CD4-positive, alpha-beta T cell (primary cell): ENCODE results near the gene TRIM72. TPM values are rescaled to one million over a fixed set of nuclear protein-coding genes. Genes with fewer than 3 reads are reported as not detected.
A peak's percentile ranks its signal among the peaks of the same experiment; 100 is the strongest.
"Not testable (repeated sequence)": the region's sequence is repeated elsewhere in the genome, so short reads cannot be mapped to it uniquely, and the experiment has no call there.

Source experiments
- ATAC-seq: fragments of 200-7000 bp; cut with Tn5 transposase; one replicate; pipeline ENCODE4 v1.10.0; 2022; ENCODE audit warnings: mild to moderate bottlenecking; ENCODE audit not compliant: poor library complexity
- CTCF ChIA-PET: fragments of 350-600 bp; sonication (Branson Sonifier 250); formaldehyde crosslinking; loops from one replicate; lab custom pipeline; 2021; ENCODE audit warnings: antibody characterized with exemption, inconsistent platforms; lab: Charles Lee
- POLR2A ChIA-PET: fragments of 350-600 bp; sonication (Branson Sonifier 250); formaldehyde crosslinking; loops from one replicate; lab custom pipeline; 2021; ENCODE audit warnings: antibody characterized with exemption, inconsistent platforms; lab: Charles Lee
- DNase-seq, 14 experiments: peaks; one replicate each; pipeline ENCODE4 v3.0.0-alpha.2; 2013 to 2020; ENCODE audit warnings: mixed read lengths in 2 of 14
- H3K27ac ChIP-seq, 2 donors: one replicate each; pipeline versions ENCODE4 v1.5.1 to v1.7.0; 2013; ENCODE audit warnings: low read length in 2 of 2, low read depth in 1 of 2, mild to moderate bottlenecking in 1 of 2
- H3K27me3 ChIP-seq, 2 experiments: 1 replicate in 1 of 2; 2 replicates in 1 of 2; pipeline versions ENCODE4 v1.6.1 to v1.7.0; 2013; ENCODE audit warnings: low read length in 2 of 2, control low read depth in 1 of 2, mild to moderate bottlenecking in 1 of 2, moderate library complexity in 1 of 2; ENCODE audit not compliant: insufficient read depth in 2 of 2, control insufficient read depth in 1 of 2
- H3K36me3 ChIP-seq: one replicate; pipeline ENCODE4 v1.6.1; 2013; ENCODE audit warnings: low read length, control low read depth; ENCODE audit not compliant: insufficient read depth
- H3K4me1 ChIP-seq: one replicate; pipeline ENCODE4 v1.6.1; 2013; ENCODE audit warnings: low read length, control low read depth; ENCODE audit not compliant: insufficient read depth
- H3K4me3 ChIP-seq: one replicate; pipeline ENCODE4 v1.5.1; 2013; ENCODE audit warnings: mild to moderate bottlenecking, low read length, moderate library complexity
- H3K9me3 ChIP-seq, 2 experiments: 1 replicate in 1 of 2; 2 replicates in 1 of 2; pipeline versions ENCODE4 v1.6.1 to v1.7.0; 2013; ENCODE audit warnings: low read length in 2 of 2, mild to moderate bottlenecking in 2 of 2, control low read depth in 1 of 2, moderate library complexity in 1 of 2; ENCODE audit not compliant: control insufficient read depth in 1 of 2, insufficient read depth in 1 of 2
- H3K27ac Mint-ChIP-seq: one replicate; pipeline ENCODE4 v1.8.0; 2020; ENCODE audit warnings: mixed read lengths
- H3K27me3 Mint-ChIP-seq: one replicate; pipeline ENCODE4 v1.8.0; 2021; ENCODE audit warnings: mixed read lengths
- H3K36me3 Mint-ChIP-seq: one replicate; pipeline ENCODE4 v1.8.0; 2021; ENCODE audit warnings: low read depth, mixed read lengths
- H3K4me1 Mint-ChIP-seq: one replicate; pipeline ENCODE4 v1.8.0; 2021; ENCODE audit warnings: low read depth, mixed read lengths
- H3K4me3 Mint-ChIP-seq: one replicate; pipeline ENCODE4 v1.8.0; 2020; ENCODE audit warnings: mild to moderate bottlenecking, mixed read lengths
- H3K9me3 Mint-ChIP-seq: one replicate; pipeline ENCODE4 v1.8.0; 2020; ENCODE audit warnings: mixed read lengths
- intact Hi-C, 2 experiments: fragments of 100-400 bp; cut with DNase I in 1 of 2; cut with micrococcal nuclease in 1 of 2; formaldehyde crosslinking; loops; one replicate each; pipeline versions ENCODE4 v1.15.1 to v1.9.0; 2023 to 2025; cut with DNase I, micrococcal nuclease
- total RNA-seq, 174 experiments: library from RNA in 2 of 174; stranded (reverse) in 2 of 174; gene quantifications; one replicate each; pipeline ENCODE4 v1.2.3 and lab custom pipeline; 2021 to 2026
- TF ChIP-seq, protein P1 (sequence below): fragments of 200-600 bp; IDR thresholded peaks from one replicate; pipeline ENCODE4 v1.8.0; 2022; ENCODE audit warnings: antibody characterized with exemption, mild to moderate bottlenecking

TRIM72 gene
- total RNA-seq, 2 experiments from 2014 or later, result 0.17 TPM; not detected in 1

DNA sequence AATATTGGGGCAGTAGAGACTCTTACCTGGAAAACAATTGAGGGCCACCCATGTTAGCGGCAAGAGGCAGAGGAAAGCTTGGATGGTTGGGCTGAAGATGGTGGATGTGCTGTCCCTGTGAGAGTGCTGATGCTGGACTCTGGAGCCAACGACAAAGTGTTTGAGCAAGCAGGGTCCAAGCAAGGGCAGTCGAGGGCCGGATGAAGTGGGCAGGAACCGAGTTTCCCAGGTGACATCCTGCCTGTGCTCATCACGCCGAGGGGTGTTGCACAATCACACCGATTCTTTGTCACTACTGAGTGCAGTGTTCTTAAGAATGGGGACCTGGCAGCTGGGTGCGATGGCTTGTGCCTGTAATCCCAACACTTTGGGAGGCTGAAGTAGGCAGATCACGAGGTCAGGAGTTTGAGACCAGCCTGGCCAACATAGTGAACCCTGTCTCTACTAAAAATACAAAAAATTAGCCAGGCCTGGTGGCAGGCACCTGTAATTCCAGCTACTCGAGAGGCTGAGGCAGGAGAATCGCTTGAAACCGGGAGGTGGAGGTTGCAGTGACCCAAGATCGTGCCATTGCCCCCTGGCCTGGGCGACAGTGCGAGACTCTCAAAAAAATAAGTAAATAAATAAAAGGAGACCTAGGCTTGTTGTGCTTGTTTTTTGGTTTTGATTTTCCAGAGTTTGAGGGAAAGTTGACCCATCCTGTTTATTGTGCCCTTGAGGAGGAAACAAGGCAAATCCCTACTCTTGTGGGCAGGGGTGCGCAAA is 17.4 kb upstream of the TRIM72 start:
- Histone ChIP-seq H3K9me3 (no peaks in the 10 kb centered on the region), H3K36me3 (peaks cover 60% of the 10 kb centered on the region), H3K27ac (no peak overlapping the region), H3K4me3 (no peak overlapping the region), H3K27me3 (no peaks in the 10 kb centered on the region), H3K4me1 (peaks cover 37% of the 10 kb centered on the region)
- H3K4me3 Mint-ChIP-seq, result no peak overlapping the region
- ATAC-seq, result no peak
- peak overlapping the region; percentile 70 for H3K27ac Mint-ChIP-seq
- H3K9me3 Mint-ChIP-seq, result no peaks in the 10 kb centered on the region
- TF ChIP-seq, protein P1, sequence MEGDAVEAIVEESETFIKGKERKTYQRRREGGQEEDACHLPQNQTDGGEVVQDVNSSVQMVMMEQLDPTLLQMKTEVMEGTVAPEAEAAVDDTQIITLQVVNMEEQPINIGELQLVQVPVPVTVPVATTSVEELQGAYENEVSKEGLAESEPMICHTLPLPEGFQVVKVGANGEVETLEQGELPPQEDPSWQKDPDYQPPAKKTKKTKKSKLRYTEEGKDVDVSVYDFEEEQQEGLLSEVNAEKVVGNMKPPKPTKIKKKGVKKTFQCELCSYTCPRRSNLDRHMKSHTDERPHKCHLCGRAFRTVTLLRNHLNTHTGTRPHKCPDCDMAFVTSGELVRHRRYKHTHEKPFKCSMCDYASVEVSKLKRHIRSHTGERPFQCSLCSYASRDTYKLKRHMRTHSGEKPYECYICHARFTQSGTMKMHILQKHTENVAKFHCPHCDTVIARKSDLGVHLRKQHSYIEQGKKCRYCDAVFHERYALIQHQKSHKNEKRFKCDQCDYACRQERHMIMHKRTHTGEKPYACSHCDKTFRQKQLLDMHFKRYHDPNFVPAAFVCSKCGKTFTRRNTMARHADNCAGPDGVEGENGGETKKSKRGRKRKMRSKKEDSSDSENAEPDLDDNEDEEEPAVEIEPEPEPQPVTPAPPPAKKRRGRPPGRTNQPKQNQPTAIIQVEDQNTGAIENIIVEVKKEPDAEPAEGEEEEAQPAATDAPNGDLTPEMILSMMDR, result no peak
- peaks cover 71% of the 10 kb centered on the region for H3K4me1 Mint-ChIP-seq
- intact Hi-C loops, result no loop called here
- CTCF ChIA-PET, result no interaction called here
- H3K36me3 Mint-ChIP-seq, result peaks cover 86% of the 10 kb centered on the region
- no peaks in the 10 kb centered on the region for H3K27me3 Mint-ChIP-seq
- POLR2A ChIA-PET, result interaction anchor here (2.0 to 8.6 kb wide), 3 partner anchors 12 to 19 kb away, joined by 8 to 89 read pairs (median 29); partner anchors contain the start of gene FUS
- DNase-seq, result no peak

DNA sequence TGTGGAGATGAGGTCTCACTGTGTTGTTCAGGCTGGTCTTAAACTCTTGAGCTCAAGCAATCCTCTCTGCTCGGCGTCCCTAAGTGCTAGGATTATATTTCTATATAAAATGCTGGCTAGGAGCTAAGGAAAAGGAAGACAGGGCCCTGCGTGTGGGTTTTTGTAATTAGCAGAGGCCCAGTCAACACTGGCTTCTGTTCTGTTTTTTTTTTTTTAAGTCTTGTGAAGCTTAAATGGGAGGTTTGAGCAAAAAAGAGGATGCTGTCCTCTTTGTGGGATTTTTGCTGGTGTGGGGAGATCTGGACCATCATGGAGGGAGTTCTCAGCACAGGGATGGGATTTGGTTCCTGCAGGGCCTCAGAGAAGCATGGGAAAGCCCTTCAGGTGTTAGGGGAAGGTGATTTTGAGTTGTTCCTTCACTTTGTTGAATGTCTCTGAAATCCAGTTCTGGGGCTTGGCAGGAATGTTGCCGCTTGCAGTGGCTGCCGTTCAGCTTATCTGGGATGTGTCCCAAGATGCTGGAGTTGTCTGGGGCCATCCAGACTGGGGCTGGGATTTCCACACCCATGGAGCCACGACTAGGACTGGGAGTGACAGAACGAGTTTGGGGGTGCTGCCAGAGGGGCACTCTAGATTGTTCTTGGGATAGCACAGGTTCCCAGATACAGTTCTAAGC is 15.6 kb upstream of the TRIM72 start:
- Histone ChIP-seq H3K4me1 (peaks cover 50% of the 10 kb centered on the region), H3K27ac (no peak overlapping the region)
- CTCF ChIA-PET, result no interaction called here

DNA sequence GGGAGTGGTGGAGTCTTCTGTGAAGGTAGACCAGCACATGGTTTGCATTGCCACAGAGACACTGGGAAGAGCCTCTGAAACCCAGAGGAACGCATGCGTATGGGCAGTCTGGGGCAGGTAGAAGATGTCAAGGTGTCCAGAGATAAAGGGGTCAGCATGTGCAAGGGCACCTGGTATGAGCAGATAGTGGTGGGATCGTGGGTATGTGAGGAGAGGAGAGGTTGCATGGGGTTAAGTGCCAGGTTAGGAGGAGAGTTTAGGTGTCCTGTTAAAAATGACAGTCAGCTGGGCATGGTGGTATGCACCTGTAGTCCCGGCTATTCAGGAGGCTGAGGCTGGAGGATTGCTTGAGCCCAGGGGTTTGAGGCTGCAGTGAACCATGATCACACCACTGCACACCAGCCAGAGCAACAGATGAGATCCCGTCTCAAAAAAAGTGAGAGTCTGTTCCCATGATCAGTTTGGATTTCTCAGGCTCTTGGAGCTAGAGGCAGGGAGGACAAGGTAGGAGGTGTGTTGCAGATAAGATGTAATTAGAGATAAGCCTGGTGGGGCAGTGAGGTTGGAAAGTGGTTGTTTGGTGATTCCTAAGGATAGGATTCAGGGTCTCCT is 14.4 kb upstream of the TRIM72 start:
- H3K4me3 ChIP-seq, result no peak overlapping the region
- peak overlapping the region; percentile 90 for H3K27ac Mint-ChIP-seq
- peaks cover 45% of the 10 kb centered on the region for H3K4me1 ChIP-seq
- TF ChIP-seq, protein P1, result no peak
- peaks cover 68% of the 10 kb centered on the region for H3K4me1 Mint-ChIP-seq
- no peaks in the 10 kb centered on the region for H3K27me3 ChIP-seq
- no peak overlapping the region for H3K27ac ChIP-seq
- H3K36me3 Mint-ChIP-seq, result peaks cover 62% of the 10 kb centered on the region
- intact Hi-C loops, result loop anchor here (2.0 to 10.0 kb wide), 5 partner anchors 19 to 675 kb away; partner anchors contain the start of genes ZNF843 (in 2 of the 2), FUS (in 1 of the 2) and ZNF267 (in 1 of the 2)
- no peaks in the 10 kb centered on the region for H3K9me3 ChIP-seq
- DNase-seq, result no peak
- ATAC-seq, result no peak
- POLR2A ChIA-PET, result interaction anchor here (1.0 to 8.6 kb wide), 5 partner anchors 9 to 82 kb away, joined by 4 to 119 read pairs (median 30); partner anchors contain the start of genes FUS and KAT8
- no peaks in the 10 kb centered on the region for H3K27me3 Mint-ChIP-seq
- H3K4me3 Mint-ChIP-seq, result peak overlapping the region; percentile 77
- CTCF ChIA-PET, result no interaction called here
- H3K36me3 ChIP-seq, result peaks cover 29% of the 10 kb centered on the region
- H3K9me3 Mint-ChIP-seq, result no peaks in the 10 kb centered on the region

More for the DNA sequence above, 15.6 kb upstream of the TRIM72 start:
- POLR2A ChIA-PET, result interaction anchor here (1.0 to 8.6 kb wide), 5 partner anchors 14 to 81 kb away, joined by 4 to 89 read pairs (median 4); partner anchors contain the start of genes FUS and KAT8
- Histone ChIP-seq H3K27me3 (no peaks in the 10 kb centered on the region), H3K36me3 (peaks cover 41% of the 10 kb centered on the region), H3K9me3 (no peaks in the 10 kb centered on the region), H3K4me3 (no peak overlapping the region)
- TF ChIP-seq, protein P1, result no peak
- Mint-ChIP-seq H3K36me3 (peaks cover 74% of the 10 kb centered on the region), H3K27ac (peak overlapping the region; percentile 90), H3K4me3 (peak overlapping the region; percentile 44), H3K27me3 (no peaks in the 10 kb centered on the region), H3K9me3 (no peaks in the 10 kb centered on the region), H3K4me1 (peaks cover 73% of the 10 kb centered on the region)
- DNase-seq, result no peak
- intact Hi-C loops, result no loop called here
- no peak for ATAC-seq

DNA sequence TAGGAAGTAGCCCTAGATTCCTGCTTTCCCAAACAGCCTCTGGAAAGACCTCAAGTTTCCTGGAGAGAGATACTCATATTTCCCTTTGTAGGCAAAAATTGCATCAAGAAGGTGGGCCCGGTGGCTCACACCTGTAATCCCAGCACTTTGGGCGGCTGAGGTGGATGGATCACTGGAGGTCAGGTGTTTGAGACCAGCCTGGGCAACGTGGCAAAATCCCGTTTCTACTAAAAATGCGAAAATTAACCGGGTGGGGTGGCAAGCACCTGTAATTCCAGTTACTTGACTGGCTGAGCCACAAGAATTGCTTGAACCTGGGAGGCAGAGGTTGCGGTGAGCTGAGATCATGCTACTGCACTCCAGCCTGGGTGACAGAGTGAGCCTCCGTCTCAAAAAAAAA is 13.8 kb upstream of the TRIM72 start:
- not testable (repeated sequence) for H3K9me3 ChIP-seq, H3K4me3 ChIP-seq, H3K27me3 Mint-ChIP-seq, H3K27ac ChIP-seq, DNase-seq, H3K27me3 ChIP-seq, H3K9me3 Mint-ChIP-seq, ATAC-seq
- POLR2A ChIA-PET, result interaction anchor here (4.0 to 8.6 kb wide), 3 partner anchors 9 to 21 kb away, joined by 30 to 119 read pairs (median 89); partner anchors contain the start of gene FUS
- intact Hi-C loops, result loop anchor here (2.0 to 10.0 kb wide), 5 partner anchors 19 to 675 kb away; partner anchors contain the start of genes ZNF843 (in 2 of the 2), FUS (in 1 of the 2) and ZNF267 (in 1 of the 2)
- Histone ChIP-seq H3K36me3 (peaks cover 24% of the 10 kb centered on the region), H3K4me1 (peaks cover 45% of the 10 kb centered on the region)
- peak overlapping the region; percentile 77 for H3K4me3 Mint-ChIP-seq
- CTCF ChIA-PET, result interaction anchor here (0.7 to 0.9 kb wide), 2 partner anchors 9 to 17 kb away, joined by 3 to 5 read pairs; no protein-coding TSS in a partner anchor
- H3K4me1 Mint-ChIP-seq, result peaks cover 64% of the 10 kb centered on the region
- peak overlapping the region; percentile 90 for H3K27ac Mint-ChIP-seq
- peaks cover 57% of the 10 kb centered on the region for H3K36me3 Mint-ChIP-seq
